MCF 10A (cell line): ENCODE results near the gene HAND2. TPM values are rescaled to one million over a fixed set of nuclear protein-coding genes. Genes with fewer than 3 reads are reported as not detected.

ENCODE experiments used
- BruUV-seq: library from RNA; stranded (reverse); fragments of 400-500 nt; replicated peaks from 2 replicates; lab custom pipeline; 2021; lab: Mats Ljungman, UMichigan
- CTCF ChIA-PET: fragments of 300-600 bp; sonication (Branson Sonifier 250); formaldehyde crosslinking; extraction: SDS; loops from one replicate; lab custom pipeline; 2021; ENCODE audit warnings: antibody characterized with exemption, inconsistent platforms; lab: Yijun Ruan, JAX
- POLR2A ChIA-PET: fragments of 300-600, 350-650 bp; sonication (Branson Sonifier 250); formaldehyde crosslinking; extraction: SDS; loops from one replicate; lab custom pipeline; 2020; ENCODE audit warnings: antibody characterized with exemption, inconsistent platforms; lab: Yijun Ruan, JAX
- DNase-seq: peaks from one replicate; pipeline ENCODE4 v3.0.0-alpha.2; 2018; ENCODE audit not compliant: unreplicated experiment
- H3K27ac Mint-ChIP-seq: one replicate; pipeline ENCODE4 v1.8.0; 2022; ENCODE audit warnings: mild to moderate bottlenecking, low read depth, mixed read lengths; ENCODE audit not compliant: unreplicated experiment
- H3K27me3 Mint-ChIP-seq: one replicate; pipeline ENCODE4 v1.8.0; 2022; ENCODE audit warnings: mixed read lengths; ENCODE audit not compliant: insufficient read depth, unreplicated experiment
- H3K36me3 Mint-ChIP-seq: one replicate; pipeline ENCODE4 v1.8.0; 2022; ENCODE audit warnings: mild to moderate bottlenecking, moderate library complexity, mixed read lengths; ENCODE audit not compliant: insufficient read depth, unreplicated experiment
- H3K4me1 Mint-ChIP-seq: one replicate; pipeline ENCODE4 v1.8.0; 2022; ENCODE audit warnings: mixed read lengths; ENCODE audit not compliant: insufficient read depth, unreplicated experiment
- H3K4me3 Mint-ChIP-seq: one replicate; pipeline ENCODE4 v1.8.0; 2022; ENCODE audit warnings: mild to moderate bottlenecking, moderate library complexity, mixed read lengths; ENCODE audit not compliant: unreplicated experiment
- H3K9me3 Mint-ChIP-seq: one replicate; pipeline ENCODE4 v1.8.0; 2022; ENCODE audit warnings: mixed read lengths; ENCODE audit not compliant: unreplicated experiment
- intact Hi-C: fragments of 100-400 bp; cut with micrococcal nuclease; formaldehyde crosslinking; loops from 2 replicates; pipeline ENCODE4 v1.14.1; 2022
- total RNA-seq: library from RNA; stranded (reverse); gene quantifications from 2 replicates; pipeline ENCODE4 v1.2.3, GENCODE V29; 2022
- TF ChIP-seq, protein P1 (sequence below): fragments of 200-600 bp; IDR thresholded peaks from one replicate; pipeline ENCODE4 v1.8.0; 2022; ENCODE audit warnings: antibody characterized with exemption, mild to moderate bottlenecking; ENCODE audit not compliant: unreplicated experiment

Gene HAND2
- total RNA-seq, 1 experiment from 2014 or later = not detected

GRCh38 chr4:173490817-173491528 lies 39.1 kb downstream of the HAND2 start:
- Mint-ChIP-seq H3K9me3 (no peaks in the 10 kb centered on the region), H3K27me3 (peaks cover 7% of the 10 kb centered on the region), H3K4me1 (peaks cover 8% of the 10 kb centered on the region), H3K4me3 (no peak overlapping the region), H3K36me3 (no peaks in the 10 kb centered on the region), H3K27ac (peak overlapping the region; percentile 34)
- intact Hi-C loops = no loop called here
- peak; percentile 59 for DNase-seq
- TF ChIP-seq, protein P1, sequence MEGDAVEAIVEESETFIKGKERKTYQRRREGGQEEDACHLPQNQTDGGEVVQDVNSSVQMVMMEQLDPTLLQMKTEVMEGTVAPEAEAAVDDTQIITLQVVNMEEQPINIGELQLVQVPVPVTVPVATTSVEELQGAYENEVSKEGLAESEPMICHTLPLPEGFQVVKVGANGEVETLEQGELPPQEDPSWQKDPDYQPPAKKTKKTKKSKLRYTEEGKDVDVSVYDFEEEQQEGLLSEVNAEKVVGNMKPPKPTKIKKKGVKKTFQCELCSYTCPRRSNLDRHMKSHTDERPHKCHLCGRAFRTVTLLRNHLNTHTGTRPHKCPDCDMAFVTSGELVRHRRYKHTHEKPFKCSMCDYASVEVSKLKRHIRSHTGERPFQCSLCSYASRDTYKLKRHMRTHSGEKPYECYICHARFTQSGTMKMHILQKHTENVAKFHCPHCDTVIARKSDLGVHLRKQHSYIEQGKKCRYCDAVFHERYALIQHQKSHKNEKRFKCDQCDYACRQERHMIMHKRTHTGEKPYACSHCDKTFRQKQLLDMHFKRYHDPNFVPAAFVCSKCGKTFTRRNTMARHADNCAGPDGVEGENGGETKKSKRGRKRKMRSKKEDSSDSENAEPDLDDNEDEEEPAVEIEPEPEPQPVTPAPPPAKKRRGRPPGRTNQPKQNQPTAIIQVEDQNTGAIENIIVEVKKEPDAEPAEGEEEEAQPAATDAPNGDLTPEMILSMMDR = no peak
- ChIA-PET CTCF (interaction anchor here (0.7 to 1.7 kb wide), 2 partner anchors 70 to 269 kb away, joined by 3 to 9 read pairs; no protein-coding TSS in a partner anchor), POLR2A (no interaction called here)
- no TSS peak for BruUV-seq

DNA sequence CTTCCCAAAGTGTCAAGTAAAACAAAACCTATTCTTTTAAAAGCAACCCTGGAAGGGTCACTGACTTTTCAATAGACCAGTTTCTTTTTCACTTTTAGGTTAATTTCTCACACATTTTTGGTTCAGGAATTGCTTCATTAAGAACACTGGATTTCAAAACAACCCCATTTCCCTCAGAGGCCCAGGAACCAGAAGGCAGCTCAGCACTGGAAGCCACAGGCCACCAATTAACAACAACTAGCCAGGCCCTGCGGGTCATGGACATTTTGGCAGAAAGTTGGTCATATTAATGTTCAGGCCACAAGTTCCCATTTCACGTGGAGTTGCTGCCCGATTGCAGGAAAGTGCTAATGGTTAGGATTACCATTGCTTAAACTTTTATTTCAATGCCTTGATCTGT lies 39.8 kb downstream of the HAND2 start:
- CTCF ChIA-PET = no interaction called here
- DNase-seq = no peak
- POLR2A ChIA-PET = no interaction called here
- Mint-ChIP-seq H3K9me3 (no peaks in the 10 kb centered on the region), H3K27ac (no peak overlapping the region), H3K36me3 (no peaks in the 10 kb centered on the region), H3K27me3 (peaks cover under 1% of the 10 kb centered on the region), H3K4me3 (no peak overlapping the region), H3K4me1 (peaks cover 8% of the 10 kb centered on the region)
- TF ChIP-seq, protein P1 = no peak
- no TSS peak for BruUV-seq
- intact Hi-C loops = no loop called here

DNA sequence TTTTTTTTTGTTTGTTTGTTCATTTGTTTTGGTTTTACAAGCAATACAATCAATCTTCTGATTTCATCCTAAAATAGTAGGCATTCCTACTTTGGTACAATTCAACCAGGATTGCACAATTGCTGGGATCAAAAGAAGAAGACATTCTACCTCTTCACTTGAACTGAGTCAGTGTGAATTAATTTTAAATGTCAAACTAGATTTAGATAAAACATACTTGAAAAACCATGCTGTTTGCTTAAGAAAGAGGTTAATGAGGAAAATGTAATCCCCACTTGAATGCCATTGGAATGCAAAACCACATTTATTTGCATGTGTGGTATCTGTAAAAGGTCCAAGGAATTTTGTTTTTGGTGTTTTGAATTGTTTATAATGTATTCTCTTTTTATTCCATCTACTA lies 40.5 kb downstream of the HAND2 start:
- Mint-ChIP-seq H3K9me3 (no peaks in the 10 kb centered on the region), H3K4me1 (peaks cover 8% of the 10 kb centered on the region), H3K27me3 (no peaks in the 10 kb centered on the region), H3K4me3 (no peak overlapping the region), H3K36me3 (no peaks in the 10 kb centered on the region), H3K27ac (no peak overlapping the region)
- ChIA-PET POLR2A (no interaction called here), CTCF (no interaction called here)
- DNase-seq = peak; percentile 14
- intact Hi-C loops = no loop called here
- TF ChIP-seq, protein P1 = no peak
- BruUV-seq = no TSS peak

DNA sequence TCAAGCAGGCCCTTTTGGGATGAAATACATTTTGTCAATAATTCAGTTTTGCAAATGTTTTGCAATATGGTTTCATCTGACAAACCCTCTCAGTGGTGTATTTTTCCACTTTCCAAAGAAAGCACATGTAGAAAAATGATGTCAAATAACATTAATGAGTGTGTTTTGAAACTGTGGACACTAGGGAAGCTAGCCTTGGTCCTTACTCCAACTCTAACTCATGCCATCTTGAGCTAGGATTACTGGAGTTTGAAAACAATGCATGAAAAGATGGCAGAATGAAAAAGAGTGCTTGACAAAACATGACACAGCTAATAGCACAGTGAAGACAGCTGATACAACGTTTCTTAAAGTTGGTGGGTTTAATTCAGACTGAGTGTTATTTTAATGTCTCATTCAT lies 41.4 kb downstream of the HAND2 start:
- ChIA-PET POLR2A (interaction anchor here (0.6 to 0.7 kb wide), 3 partner anchors 11 to 1926 kb away, joined by 3 to 5 read pairs (median 4); no protein-coding TSS in a partner anchor), CTCF (interaction anchor here (1.1 to 1.8 kb wide), 4 partner anchors 17 to 170 kb away, joined by 3 to 7 read pairs (median 3); no protein-coding TSS in a partner anchor)
- H3K27ac Mint-ChIP-seq = no peak overlapping the region
- DNase-seq = no peak
- H3K4me3 Mint-ChIP-seq = no peak overlapping the region
- BruUV-seq = no TSS peak
- no peaks in the 10 kb centered on the region for H3K27me3 Mint-ChIP-seq
- TF ChIP-seq, protein P1 = no peak
- no peaks in the 10 kb centered on the region for H3K9me3 Mint-ChIP-seq
- H3K4me1 Mint-ChIP-seq = peaks cover 8% of the 10 kb centered on the region
- no peaks in the 10 kb centered on the region for H3K36me3 Mint-ChIP-seq
- intact Hi-C loops = no loop called here
